Kidney epithelial cell (primary cell): ENCODE measurements around the gene IL13. TPM values are rescaled to one million over a fixed set of nuclear protein-coding genes. Genes with fewer than 3 reads are reported as not detected.
"Not testable (repeated sequence)": the region's sequence is repeated elsewhere in the genome, so short reads cannot be mapped to it uniquely, and the experiment has no call there.

ENCODE experiments used
- DNase-seq: peaks from one replicate; pipeline ENCODE4 v3.0.0-alpha.2; 2010; ENCODE audit warnings: low read depth
- H3K27me3 ChIP-seq: 2 replicates; pipeline ENCODE4 v1.6.0; 2011; ENCODE audit warnings: low read length; ENCODE audit not compliant: control insufficient read depth, insufficient read depth
- H3K36me3 ChIP-seq: 2 replicates; pipeline ENCODE4 v1.5.1; 2011; ENCODE audit warnings: low read length; ENCODE audit not compliant: control insufficient read depth, insufficient read depth
- H3K4me3 ChIP-seq: 2 replicates; pipeline ENCODE4 v1.5.1; 2011; ENCODE audit warnings: low read depth, mild to moderate bottlenecking, control low read depth, low read length
- total RNA-seq: library from RNA; depleted of rRNA; stranded (reverse); fragments of >200 nt; gene quantifications from 2 replicates; pipeline ENCODE4 v1.2.3, GENCODE V29; 2015
- TF ChIP-seq, protein P1 (sequence below): IDR thresholded peaks from 2 replicates; pipeline ENCODE4 v1.5.1; 2011; ENCODE audit warnings: mild to moderate bottlenecking, moderate library complexity, low read length, control low read depth, inconsistent platforms; ENCODE audit not compliant: insufficient read depth, poor library complexity, severe bottlenecking

The IL13 gene
- total RNA-seq, 1 donor from 2014 or later = not detected

GRCh38 chr5:132688536-132689339, 30.8 kb downstream of the IL13 start:
- H3K27me3 ChIP-seq = no peaks in the 10 kb centered on the region
- H3K36me3 ChIP-seq = no peaks in the 10 kb centered on the region
- no peak overlapping the region for H3K4me3 ChIP-seq
- DNase-seq = no peak
- TF ChIP-seq, protein P1, sequence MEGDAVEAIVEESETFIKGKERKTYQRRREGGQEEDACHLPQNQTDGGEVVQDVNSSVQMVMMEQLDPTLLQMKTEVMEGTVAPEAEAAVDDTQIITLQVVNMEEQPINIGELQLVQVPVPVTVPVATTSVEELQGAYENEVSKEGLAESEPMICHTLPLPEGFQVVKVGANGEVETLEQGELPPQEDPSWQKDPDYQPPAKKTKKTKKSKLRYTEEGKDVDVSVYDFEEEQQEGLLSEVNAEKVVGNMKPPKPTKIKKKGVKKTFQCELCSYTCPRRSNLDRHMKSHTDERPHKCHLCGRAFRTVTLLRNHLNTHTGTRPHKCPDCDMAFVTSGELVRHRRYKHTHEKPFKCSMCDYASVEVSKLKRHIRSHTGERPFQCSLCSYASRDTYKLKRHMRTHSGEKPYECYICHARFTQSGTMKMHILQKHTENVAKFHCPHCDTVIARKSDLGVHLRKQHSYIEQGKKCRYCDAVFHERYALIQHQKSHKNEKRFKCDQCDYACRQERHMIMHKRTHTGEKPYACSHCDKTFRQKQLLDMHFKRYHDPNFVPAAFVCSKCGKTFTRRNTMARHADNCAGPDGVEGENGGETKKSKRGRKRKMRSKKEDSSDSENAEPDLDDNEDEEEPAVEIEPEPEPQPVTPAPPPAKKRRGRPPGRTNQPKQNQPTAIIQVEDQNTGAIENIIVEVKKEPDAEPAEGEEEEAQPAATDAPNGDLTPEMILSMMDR = no peak

DNA sequence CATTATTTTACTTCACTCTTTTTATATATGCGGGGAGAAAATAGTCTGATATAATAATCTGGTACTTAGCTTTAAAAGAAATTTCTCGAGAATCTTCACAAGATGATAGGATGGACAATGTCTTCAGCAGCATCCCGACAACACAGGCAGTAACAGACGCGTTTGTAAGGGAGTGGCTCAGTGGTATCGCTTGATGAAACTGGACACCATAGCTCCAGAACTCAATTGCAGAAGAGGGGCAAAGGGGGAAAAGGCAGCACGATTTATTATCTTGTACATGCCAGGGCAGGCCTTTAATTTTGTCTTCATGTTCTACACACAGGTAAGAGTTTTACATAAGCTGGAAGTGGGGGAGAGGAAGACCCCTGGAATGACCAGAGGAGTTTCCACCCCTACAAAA, 31.5 kb downstream of the IL13 start:
- Histone ChIP-seq H3K36me3 (no peaks in the 10 kb centered on the region), H3K27me3 (no peaks in the 10 kb centered on the region), H3K4me3 (no peak overlapping the region)
- TF ChIP-seq, protein P1 = no peak
- no peak for DNase-seq

GRCh38 chr5:132690156-132690555, 32.2 kb downstream of the IL13 start:
- no peaks in the 10 kb centered on the region for H3K27me3 ChIP-seq
- H3K36me3 ChIP-seq = no peaks in the 10 kb centered on the region
- TF ChIP-seq, protein P1 = no peak
- DNase-seq = no peak
- no peak overlapping the region for H3K4me3 ChIP-seq

GRCh38 chr5:132691755-132692631, 34.0 kb downstream of the IL13 start:
- DNase-seq = not testable (repeated sequence)

DNA sequence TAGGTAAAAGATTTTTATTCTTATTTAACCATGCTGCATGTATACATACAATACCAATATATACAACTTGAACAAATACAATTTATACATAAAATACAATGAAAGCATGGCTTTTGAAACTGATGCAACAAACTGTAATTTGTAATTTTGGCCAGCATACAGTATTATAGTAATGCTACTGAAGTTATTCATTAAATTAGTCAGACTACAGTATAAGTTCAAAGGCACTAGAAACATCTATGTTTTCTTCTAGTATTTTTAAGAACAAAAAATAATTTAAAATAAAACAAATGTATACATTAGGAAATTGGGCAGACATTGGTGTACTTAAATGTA, 34.6 kb downstream of the IL13 start:
- Histone ChIP-seq H3K36me3 (no peaks in the 10 kb centered on the region), H3K27me3 (no peaks in the 10 kb centered on the region), H3K4me3 (no peak overlapping the region)
- TF ChIP-seq, protein P1 = no peak
- DNase-seq = no peak

More at GRCh38 chr5:132691755-132692631, 34.0 kb downstream of the IL13 start:
- H3K36me3 ChIP-seq, H3K27me3 ChIP-seq, H3K4me3 ChIP-seq: not testable (repeated sequence)

GRCh38 chr5:132695956-132696355, 38.0 kb downstream of the IL13 start:
- no peaks in the 10 kb centered on the region for H3K36me3 ChIP-seq

More at GRCh38 chr5:132695956-132696355, 38.0 kb downstream of the IL13 start:
- no peak overlapping the region for H3K4me3 ChIP-seq
- DNase-seq = no peak
- no peaks in the 10 kb centered on the region for H3K27me3 ChIP-seq
- TF ChIP-seq, protein P1 = no peak
